PC-9 (cell line): ENCODE data around the gene REPS1. TPM values are rescaled to one million over a fixed set of nuclear protein-coding genes. Genes with fewer than 3 reads are reported as not detected.

Experiments
- BruUV-seq: library from RNA; stranded (reverse); fragments of 400-500 nt; replicated peaks from 2 replicates; lab custom pipeline; 2021; lab: Mats Ljungman, UMichigan
- CTCF ChIA-PET: fragments of 300-600 bp; sonication (Branson Sonifier 250); formaldehyde crosslinking; loops from one replicate; lab custom pipeline; 2022; ENCODE audit warnings: antibody characterized with exemption; lab: Charles Lee
- POLR2A ChIA-PET: fragments of 300-600 bp; sonication (Branson Sonifier 250); formaldehyde crosslinking; loops from one replicate; lab custom pipeline; 2022; ENCODE audit warnings: antibody characterized with exemption; ENCODE audit not compliant: unreplicated experiment; lab: Charles Lee
- DNase-seq, 2 experiments: peaks; one replicate each; pipeline versions ENCODE4 v3.0.0 to v3.0.0-alpha.2; 2015 to 2022; ENCODE audit warnings: mixed read lengths in 1 of 2
- H2AFZ ChIP-seq: fragments of 200-600 bp; sonication (generic); 2 replicates; pipeline ENCODE4 v1.8.1; 2017; ENCODE audit warnings: antibody characterized with exemption
- H3F3A ChIP-seq: fragments of 200-600 bp; sonication (generic); 2 replicates; pipeline ENCODE4 v1.8.1; 2017; ENCODE audit warnings: antibody characterized with exemption, mild to moderate bottlenecking, low read depth; ENCODE audit not compliant: insufficient read depth
- H3K27ac ChIP-seq: fragments of 200-600 bp; sonication (generic); 2 replicates; pipeline ENCODE4 v1.6.1; 2016; ENCODE audit warnings: mixed run types
- H3K27me3 ChIP-seq: fragments of 200-600 bp; sonication (generic); 2 replicates; pipeline ENCODE4 v1.6.1; 2016; ENCODE audit warnings: low read depth, mixed run types; ENCODE audit not compliant: insufficient read depth
- H3K36me3 ChIP-seq: fragments of 200-600 bp; sonication (generic); 2 replicates; pipeline ENCODE4 v1.6.1; 2016; ENCODE audit warnings: low read depth, mixed run types
- H3K4me1 ChIP-seq: fragments of 200-600 bp; sonication (generic); replicated peaks from 2 replicates; pipeline ENCODE4 v1.6.1; 2016; ENCODE audit warnings: mixed run types; ENCODE audit not compliant: insufficient read depth
- H3K4me2 ChIP-seq: fragments of 200-600 bp; sonication (generic); 2 replicates; pipeline ENCODE4 v1.6.1; 2017; ENCODE audit warnings: mixed run types
- H3K4me3 ChIP-seq: fragments of 200-600 bp; sonication (generic); 2 replicates; pipeline ENCODE4 v1.6.1; 2016; ENCODE audit warnings: mixed run types
- H3K79me2 ChIP-seq: fragments of 200-600 bp; sonication (generic); 2 replicates; pipeline ENCODE4 v1.6.1; 2017; ENCODE audit warnings: low read depth, mixed run types
- H3K9me2 ChIP-seq: fragments of 200-600 bp; sonication (generic); 2 replicates; pipeline ENCODE4 v1.8.1; 2017; ENCODE audit warnings: mild to moderate bottlenecking; ENCODE audit not compliant: insufficient read depth
- H3K9me3 ChIP-seq: fragments of 200-600 bp; sonication (generic); 2 replicates; pipeline ENCODE4 v1.8.1; 2016; ENCODE audit warnings: low read depth; ENCODE audit not compliant: insufficient read depth
- H4K20me1 ChIP-seq: fragments of 200-600 bp; sonication (generic); 2 replicates; pipeline ENCODE4 v1.8.1; 2017; ENCODE audit not compliant: insufficient read depth
- CTCF ChIP-seq: fragments of 200-600 bp; sonication (generic); conservative IDR thresholded peaks from 2 replicates; pipeline ENCODE4 v1.6.1; 2017; ENCODE audit warnings: mixed run types, antibody characterized with exemption, mild to moderate bottlenecking, moderate library complexity
- EZH2 ChIP-seq: fragments of 200-600 bp; sonication (generic); IDR thresholded peaks from 2 replicates; pipeline ENCODE4 v1.8.0; 2017; ENCODE audit warnings: antibody characterized with exemption, low read depth
- intact Hi-C: fragments of 100-400 bp; cut with micrococcal nuclease; formaldehyde crosslinking; loops from one replicate; pipeline ENCODE4 v1.10.0; 2022; ENCODE audit not compliant: unreplicated experiment
- total RNA-seq: library from RNA; stranded (reverse); gene quantifications from 2 replicates; pipeline ENCODE4 v1.2.3, GENCODE V29; 2021

REPS1 gene
- total RNA-seq, 1 experiment from 2014 or later, result 39.6 TPM

DNA sequence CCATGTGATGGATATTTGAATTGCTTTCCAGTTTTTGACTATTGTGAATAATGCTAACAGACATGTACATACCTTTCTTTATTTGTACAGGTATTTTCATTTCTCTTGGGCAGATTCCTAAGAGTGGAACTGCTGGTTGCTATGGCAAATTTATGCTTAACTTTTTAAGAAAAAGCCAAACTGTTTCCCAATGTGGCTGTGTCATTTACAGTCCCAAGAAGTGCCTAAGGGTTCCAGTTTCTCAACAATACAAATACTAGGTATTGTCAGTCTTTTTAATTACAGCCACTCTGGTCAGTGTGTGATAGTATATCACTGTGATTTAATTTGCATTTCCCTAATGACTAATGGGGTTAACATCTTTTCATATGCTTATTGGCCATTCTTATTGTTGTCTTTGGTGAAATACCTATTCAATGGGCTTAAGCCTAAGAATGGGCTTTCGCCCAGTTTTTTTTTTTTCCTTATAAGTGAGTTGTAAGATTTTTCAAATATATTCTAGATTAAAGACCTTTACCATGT is 10.3 kb downstream of the REPS1 start:
- Histone ChIP-seq H3K9me3 (no peaks in the 10 kb centered on the region), H2AFZ (no peak overlapping the region), H3K4me3 (no peak overlapping the region), H3K4me2 (no peak overlapping the region), H3K4me1 (peaks cover 26% of the 10 kb centered on the region), H3K27ac (no peak overlapping the region), H3K27me3 (no peaks in the 10 kb centered on the region), H3K79me2 (peaks cover 99% of the 10 kb centered on the region), H4K20me1 (peaks cover 30% of the 10 kb centered on the region), H3K36me3 (no peaks in the 10 kb centered on the region), H3F3A (peaks cover 12% of the 10 kb centered on the region; the same call in 1 of the 2 replicates), H3K9me2 (no peaks in the 10 kb centered on the region)
- no peak for TF ChIP-seq CTCF
- ChIA-PET CTCF (no interaction called here), POLR2A (no interaction called here)
- peak in 1 of 2 experiments; percentile 67 for DNase-seq
- intact Hi-C loops, result no loop called here
- no TSS peak for BruUV-seq

- Histone ChIP-seq H2AFZ (no peak overlapping the region), H3K4me2 (no peak overlapping the region), H3K9me2 (no peaks in the 10 kb centered on the region), H3K27ac (no peak overlapping the region), H3K36me3 (no peaks in the 10 kb centered on the region), H3K79me2 (peaks cover 99% of the 10 kb centered on the region), H4K20me1 (peaks cover 26% of the 10 kb centered on the region), H3F3A (peaks cover 13% of the 10 kb centered on the region; the same call in 1 of the 2 replicates), H3K4me1 (peaks cover 30% of the 10 kb centered on the region), H3K4me3 (no peak overlapping the region), H3K9me3 (no peaks in the 10 kb centered on the region), H3K27me3 (no peaks in the 10 kb centered on the region)
- intact Hi-C loops, result no loop called here
- ChIA-PET POLR2A (no interaction called here), CTCF (no interaction called here)
- no peak for DNase-seq
- BruUV-seq, result no TSS peak
- TF ChIP-seq CTCF (no peak), EZH2 (no peak)
Measured at GRCh38 chr6:138977242-138977641, 10.8 kb downstream of the REPS1 start.

GRCh38 chr6:138975815-138976214 is 12.2 kb downstream of the REPS1 start:
- no peaks in the 10 kb centered on the region for H3K9me3 ChIP-seq
- no TSS peak for BruUV-seq
- peaks cover 39% of the 10 kb centered on the region for H3K4me1 ChIP-seq
- DNase-seq, result no peak
- H3K4me3 ChIP-seq, result no peak overlapping the region
- H3K27ac ChIP-seq, result no peak overlapping the region
- H3K79me2 ChIP-seq, result peaks cover 99% of the 10 kb centered on the region
- TF ChIP-seq EZH2 (no peak), CTCF (no peak)
- no peaks in the 10 kb centered on the region for H3K27me3 ChIP-seq
- intact Hi-C loops, result no loop called here
- no peak overlapping the region for H2AFZ ChIP-seq
- no peak overlapping the region for H3K4me2 ChIP-seq
- H3K36me3 ChIP-seq, result no peaks in the 10 kb centered on the region
- ChIA-PET CTCF (no interaction called here), POLR2A (no interaction called here)
- no peaks in the 10 kb centered on the region for H3K9me2 ChIP-seq
- peaks cover 13% of the 10 kb centered on the region; the same call in 1 of the 2 replicates for H3F3A ChIP-seq
- peaks cover 17% of the 10 kb centered on the region; the same call in 1 of the 2 replicates for H4K20me1 ChIP-seq
